ENCODE data around the gene PLCG2. TPM values are rescaled to one million over a fixed set of nuclear protein-coding genes. Genes with fewer than 3 reads are reported as not detected.
A peak's percentile ranks its signal among the peaks of the same experiment; 100 is the strongest.

The PLCG2 gene
- total RNA-seq, 1 experiment from 2014 or later: 1.9 TPM

GRCh38 chr16:81842564-81843242 lies 63.6 kb downstream of the PLCG2 start:
- DNase-seq (ENCODE audit: low read depth): no peak

- DNase-seq (ENCODE audit: low read depth): no peak
Measured at GRCh38 chr16:81843243-81843582, 64.1 kb downstream of the PLCG2 start.

GRCh38 chr16:81843683-81844082 lies 64.6 kb downstream of the PLCG2 start:
- no peak for DNase-seq (ENCODE audit: low read depth)

GRCh38 chr16:81846105-81846504 lies 67.0 kb downstream of the PLCG2 start:
- DNase-seq (ENCODE audit: low read depth): peak; percentile 92

- no peak for DNase-seq (ENCODE audit: low read depth)
Measured at GRCh38 chr16:81848306-81848853, 69.3 kb downstream of the PLCG2 start.

GRCh38 chr16:81850197-81850944 lies 71.3 kb downstream of the PLCG2 start:
- DNase-seq (ENCODE audit: low read depth): no peak

GRCh38 chr16:81852347-81852746 lies 73.3 kb downstream of the PLCG2 start:
- no peak for DNase-seq (ENCODE audit: low read depth)

- no peak for DNase-seq (ENCODE audit: low read depth)
Measured at GRCh38 chr16:81855552-81856153, 76.6 kb downstream of the PLCG2 start.

GRCh38 chr16:81860287-81861266 lies 81.5 kb downstream of the PLCG2 start:
- DNase-seq (ENCODE audit: low read depth): no peak

GRCh38 chr16:81861503-81861902 lies 82.4 kb downstream of the PLCG2 start:
- DNase-seq (ENCODE audit: low read depth): peak; percentile 75

GRCh38 chr16:81861915-81862314 lies 82.8 kb downstream of the PLCG2 start:
- peak; percentile 57 for DNase-seq (ENCODE audit: low read depth)

GRCh38 chr16:81863630-81864352 lies 84.7 kb downstream of the PLCG2 start:
- DNase-seq (ENCODE audit: low read depth): no peak

GRCh38 chr16:81864646-81865382 lies 85.7 kb downstream of the PLCG2 start:
- DNase-seq (ENCODE audit: low read depth): no peak

- DNase-seq (ENCODE audit: low read depth): peak; percentile 52
Measured at GRCh38 chr16:81866820-81867440, 87.8 kb downstream of the PLCG2 start.

- no peak for DNase-seq (ENCODE audit: low read depth)
Measured at GRCh38 chr16:81868057-81868748, 89.1 kb downstream of the PLCG2 start.

GRCh38 chr16:81869326-81869725 lies 90.2 kb downstream of the PLCG2 start:
- no peak for DNase-seq (ENCODE audit: low read depth)

GRCh38 chr16:81873206-81873605 lies 94.1 kb downstream of the PLCG2 start:
- DNase-seq (ENCODE audit: low read depth): no peak
